CD14-positive monocyte (primary cell): ENCODE results near the gene JMJD1C. TPM values are rescaled to one million over a fixed set of nuclear protein-coding genes. Genes with fewer than 3 reads are reported as not detected.

Source experiments
- DNase-seq, 3 donors: peaks; one replicate each; pipeline ENCODE4 v3.0.0-alpha.2; 2011 to 2022
- H2AFZ ChIP-seq: 2 replicates; pipeline ENCODE4 v1.6.0; 2012; ENCODE audit warnings: mild to moderate bottlenecking, low read depth, low read length, inconsistent platforms; ENCODE audit not compliant: insufficient read depth, poor library complexity, severe bottlenecking
- H3K27ac ChIP-seq, 2 donors: 1 replicate in 1 of 2; 2 replicates in 1 of 2; pipeline ENCODE4 v1.5.1; 2012 to 2013; ENCODE audit warnings: low read length in 2 of 2, control low read depth in 1 of 2, inconsistent platforms in 1 of 2, low read depth in 1 of 2, mild to moderate bottlenecking in 1 of 2
- H3K27me3 ChIP-seq, 2 donors: one replicate each; pipeline versions ENCODE4 v1.6.0 to v1.6.1; 2011 to 2013; ENCODE audit warnings: low read length in 2 of 2; ENCODE audit not compliant: control insufficient read depth in 2 of 2, insufficient read depth in 2 of 2
- H3K36me3 ChIP-seq, 2 donors: replicated peaks in 1 of 2; 1 replicate in 1 of 2; 2 replicates in 1 of 2; pipeline versions ENCODE4 v1.5.1 to v1.6.1; 2012 to 2013; ENCODE audit warnings: low read length in 2 of 2, control low read depth in 1 of 2, inconsistent platforms in 1 of 2, mild to moderate bottlenecking in 1 of 2; ENCODE audit not compliant: insufficient read depth in 2 of 2, control insufficient read depth in 1 of 2
- H3K4me1 ChIP-seq, 2 donors: 1 replicate in 1 of 2; 2 replicates in 1 of 2; pipeline versions ENCODE4 v1.5.1 to v1.6.1; 2012 to 2013; ENCODE audit warnings: low read length in 2 of 2, control low read depth in 1 of 2, inconsistent platforms in 1 of 2, mild to moderate bottlenecking in 1 of 2, moderate library complexity in 1 of 2; ENCODE audit not compliant: insufficient read depth in 2 of 2, control insufficient read depth in 1 of 2
- H3K4me2 ChIP-seq: replicated peaks from 2 replicates; pipeline ENCODE3; 2012; ENCODE audit warnings: low read length, moderate library complexity, mild to moderate bottlenecking; ENCODE audit not compliant: poor library complexity, severe bottlenecking; ENCODE audit errors: extremely low read depth
- H3K4me3 ChIP-seq, 3 experiments: fragments of 200-600 bp in 1 of 3; sonication (generic) in 1 of 3; replicated peaks in 1 of 3; 1 replicate in 2 of 3; 2 replicates in 1 of 3; pipeline ENCODE4 v1.5.1; 2011 to 2013; ENCODE audit warnings: low read length in 3 of 3, mild to moderate bottlenecking in 3 of 3, control low read depth in 2 of 3, low read depth in 2 of 3, inconsistent platforms in 1 of 3, moderate library complexity in 1 of 3
- H3K79me2 ChIP-seq: 2 replicates; pipeline ENCODE4 v1.6.0; 2012; ENCODE audit warnings: mild to moderate bottlenecking, control low read depth, inconsistent platforms, low read length, moderate library complexity; ENCODE audit not compliant: insufficient read depth
- H3K9ac ChIP-seq: 2 replicates; pipeline ENCODE4 v1.6.0; 2017; ENCODE audit warnings: low read length, mild to moderate bottlenecking; ENCODE audit not compliant: insufficient read depth, poor library complexity, severe bottlenecking
- H3K9me3 ChIP-seq, 2 donors: replicated peaks in 1 of 2; 1 replicate in 1 of 2; 2 replicates in 1 of 2; pipeline versions ENCODE4 v1.5.1 to v1.6.1; 2012 to 2013; ENCODE audit warnings: low read length in 2 of 2, control low read depth in 1 of 2; ENCODE audit not compliant: control insufficient read depth in 1 of 2, insufficient read depth in 1 of 2
- H4K20me1 ChIP-seq: 2 replicates; pipeline ENCODE4 v1.6.0; 2012; ENCODE audit warnings: mild to moderate bottlenecking, low read length, control low read depth, moderate library complexity; ENCODE audit not compliant: insufficient read depth
- H3K27ac Mint-ChIP-seq, 7 donors: one replicate each; pipeline ENCODE4 v1.8.0; 2020; ENCODE audit warnings: mild to moderate bottlenecking in 7 of 7, mixed read lengths in 7 of 7, moderate library complexity in 6 of 7, inconsistent platforms in 2 of 7
- H3K27me3 Mint-ChIP-seq, 3 donors: one replicate each; pipeline ENCODE4 v1.8.0; 2021 to 2022; ENCODE audit warnings: low read depth in 3 of 3, mild to moderate bottlenecking in 3 of 3, mixed read lengths in 3 of 3, moderate library complexity in 3 of 3, inconsistent platforms in 1 of 3
- H3K36me3 Mint-ChIP-seq, 2 donors: one replicate each; pipeline ENCODE4 v1.8.0; 2020; ENCODE audit warnings: mixed read lengths in 2 of 2, inconsistent platforms in 1 of 2, mild to moderate bottlenecking in 1 of 2
- H3K4me1 Mint-ChIP-seq: one replicate; pipeline ENCODE4 v1.8.0; 2020; ENCODE audit warnings: mild to moderate bottlenecking, mixed read lengths
- H3K4me3 Mint-ChIP-seq, 2 donors: one replicate each; pipeline ENCODE4 v1.8.0; 2020; ENCODE audit warnings: mild to moderate bottlenecking in 2 of 2, mixed read lengths in 2 of 2, moderate library complexity in 1 of 2
- H3K9me3 Mint-ChIP-seq, 7 donors: one replicate each; pipeline ENCODE4 v1.8.0; 2020 to 2022; ENCODE audit warnings: mixed read lengths in 7 of 7, mild to moderate bottlenecking in 6 of 7, moderate library complexity in 6 of 7, inconsistent platforms in 2 of 7
- WGBS: methylation state at CpG from one replicate; pipeline ENCODE4 v1.1.5; 2013; ENCODE audit warnings: missing lambda C conversion rate; ENCODE audit not compliant: insufficient coverage; 5-methylcytosine and 5-hydroxymethylcytosine counted together
- intact Hi-C, 2 donors: fragments of 100-400 bp; cut with micrococcal nuclease; formaldehyde crosslinking; loops; one replicate each; pipeline versions ENCODE4 v1.15.0 to v1.15.1; 2023
- polyA plus RNA-seq, 3 donors: library from polyadenylated mRNA; depleted of rRNA in 1 of 3; unstranded in 2 of 3; stranded (reverse) in 1 of 3; fragments of 300-500 nt in 2 of 3; fragments of >200 nt in 1 of 3; fragmentation: Illumina TruSeq in 2 of 3; gene quantifications; 1 replicate in 2 of 3; 2 replicates in 1 of 3; pipeline ENCODE4 v1.2.3, GENCODE V29; 2012 to 2021
- TF ChIP-seq, protein P1 (sequence below): fragments of 200-600 bp; IDR thresholded peaks from one replicate; pipeline ENCODE4 v1.8.0; 2022; ENCODE audit warnings: antibody characterized with exemption, mild to moderate bottlenecking

Gene JMJD1C
- polyA plus RNA-seq, 3 donors: 27.8 to 84.8 (median 46.5) TPM

DNA sequence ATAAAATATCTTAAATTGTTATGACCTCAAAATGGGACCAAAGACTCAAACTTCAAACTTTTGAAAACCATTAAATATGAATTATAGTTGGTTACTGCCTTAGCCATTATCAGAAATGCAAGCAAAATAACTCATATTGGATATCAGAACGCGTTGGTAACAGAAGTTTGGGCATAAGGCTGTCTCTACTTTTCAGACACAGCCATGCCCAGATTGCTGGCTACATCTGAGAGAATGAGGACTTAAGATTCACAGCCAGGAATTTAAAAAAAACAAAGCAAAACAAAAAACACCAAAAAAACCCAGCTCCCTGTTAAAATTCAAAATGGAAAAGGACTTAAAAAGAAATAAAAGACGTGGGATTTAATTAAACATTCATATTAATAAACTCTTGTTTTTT lies 161.6 kb downstream of the JMJD1C start:
- Mint-ChIP-seq H3K4me3 (no peak overlapping the region), H3K4me1 (no peaks in the 10 kb centered on the region), H3K27ac (no peak overlapping the region), H3K9me3 (no peaks in the 10 kb centered on the region), H3K36me3 (peaks cover 4 to 8% of the 10 kb centered on the region in 2 donors), H3K27me3 (no peaks in the 10 kb centered on the region)
- H3K27me3 ChIP-seq: no peaks in the 10 kb centered on the region
- no peak overlapping the region for H3K27ac ChIP-seq
- H3K9me3 ChIP-seq: no peaks in the 10 kb centered on the region
- no peak overlapping the region for H3K4me2 ChIP-seq
- no peaks in the 10 kb centered on the region for H3K36me3 ChIP-seq
- H3K9ac ChIP-seq: no peak overlapping the region
- H3K4me3 ChIP-seq: no peak overlapping the region
- H3K4me1 ChIP-seq: no peaks in the 10 kb centered on the region
- no CpG with 5 or more reads among the region's 3 CpGs for WGBS
- no peak for DNase-seq
- intact Hi-C loops: no loop called here
- H2AFZ ChIP-seq: no peak overlapping the region
- H4K20me1 ChIP-seq: peaks cover 19% of the 10 kb centered on the region
- TF ChIP-seq, protein P1, sequence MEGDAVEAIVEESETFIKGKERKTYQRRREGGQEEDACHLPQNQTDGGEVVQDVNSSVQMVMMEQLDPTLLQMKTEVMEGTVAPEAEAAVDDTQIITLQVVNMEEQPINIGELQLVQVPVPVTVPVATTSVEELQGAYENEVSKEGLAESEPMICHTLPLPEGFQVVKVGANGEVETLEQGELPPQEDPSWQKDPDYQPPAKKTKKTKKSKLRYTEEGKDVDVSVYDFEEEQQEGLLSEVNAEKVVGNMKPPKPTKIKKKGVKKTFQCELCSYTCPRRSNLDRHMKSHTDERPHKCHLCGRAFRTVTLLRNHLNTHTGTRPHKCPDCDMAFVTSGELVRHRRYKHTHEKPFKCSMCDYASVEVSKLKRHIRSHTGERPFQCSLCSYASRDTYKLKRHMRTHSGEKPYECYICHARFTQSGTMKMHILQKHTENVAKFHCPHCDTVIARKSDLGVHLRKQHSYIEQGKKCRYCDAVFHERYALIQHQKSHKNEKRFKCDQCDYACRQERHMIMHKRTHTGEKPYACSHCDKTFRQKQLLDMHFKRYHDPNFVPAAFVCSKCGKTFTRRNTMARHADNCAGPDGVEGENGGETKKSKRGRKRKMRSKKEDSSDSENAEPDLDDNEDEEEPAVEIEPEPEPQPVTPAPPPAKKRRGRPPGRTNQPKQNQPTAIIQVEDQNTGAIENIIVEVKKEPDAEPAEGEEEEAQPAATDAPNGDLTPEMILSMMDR: no peak
- H3K79me2 ChIP-seq: peaks cover 12% of the 10 kb centered on the region

DNA sequence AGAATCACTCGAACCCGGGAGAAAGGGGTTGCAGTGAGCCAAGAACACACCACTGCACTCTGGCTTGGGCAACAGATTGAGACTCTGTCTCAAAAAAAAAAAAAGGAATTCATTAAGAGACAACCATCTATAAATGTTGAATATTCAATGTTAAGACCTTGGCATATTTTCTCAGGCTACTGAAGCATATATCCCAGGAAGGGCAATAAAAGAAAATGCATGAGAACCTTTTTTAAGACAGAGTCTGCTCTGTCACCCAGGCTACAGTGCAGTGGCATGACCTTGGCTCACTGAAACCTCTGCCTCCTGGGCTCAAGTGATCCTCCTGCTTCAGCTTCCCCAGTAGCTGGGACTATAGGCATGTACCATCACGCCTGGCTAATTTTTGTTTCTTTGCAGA lies 165.0 kb downstream of the JMJD1C start:
- WGBS: no CpG with 5 or more reads among the region's 3 CpGs
- no peak for DNase-seq

More for the DNA sequence above, 165.0 kb downstream of the JMJD1C start:
- no peaks in the 10 kb centered on the region for H3K4me1 ChIP-seq
- peaks cover 7% of the 10 kb centered on the region for H3K79me2 ChIP-seq
- H3K9ac ChIP-seq: no peak overlapping the region
- Mint-ChIP-seq H3K9me3 (peaks cover 0 to 2% (median 0%) of the 10 kb centered on the region in 7 donors), H3K27me3 (no peaks in the 10 kb centered on the region), H3K4me1 (no peaks in the 10 kb centered on the region), H3K27ac (no peak overlapping the region), H3K36me3 (peaks cover 4 to 11% of the 10 kb centered on the region in 2 donors), H3K4me3 (no peak overlapping the region)
- intact Hi-C loops: no loop called here
- no peak overlapping the region for H3K4me3 ChIP-seq
- no peak overlapping the region for H3K27ac ChIP-seq
- H3K36me3 ChIP-seq: no peaks in the 10 kb centered on the region
- TF ChIP-seq, protein P1: no peak
- no peaks in the 10 kb centered on the region for H3K27me3 ChIP-seq
- H2AFZ ChIP-seq: no peak overlapping the region
- no peak overlapping the region for H3K4me2 ChIP-seq
- peaks cover 15% of the 10 kb centered on the region for H4K20me1 ChIP-seq
- H3K9me3 ChIP-seq: no peaks in the 10 kb centered on the region
